B cell (primary cell): Measurements from ENCODE around the gene PDLIM4. TPM values are rescaled to one million over a fixed set of nuclear protein-coding genes. Genes with fewer than 3 reads are reported as not detected.
A peak's percentile ranks its signal among the peaks of the same experiment; 100 is the strongest.

ENCODE experiments used
- ATAC-seq: fragments of 200-7000 bp; cut with Tn5 transposase; one replicate; pipeline ENCODE4 v1.10.0; 2021; ENCODE audit warnings: low read depth, mild to moderate bottlenecking, moderate number of reproducible peaks, moderate library complexity
- CTCF ChIA-PET: fragments of 350-600 bp; sonication (Branson Sonifier 250); formaldehyde crosslinking; loops from one replicate; lab custom pipeline; 2021; ENCODE audit warnings: antibody characterized with exemption, inconsistent platforms; lab: Charles Lee
- POLR2A ChIA-PET: fragments of 350-600 bp; sonication (Branson Sonifier 250); formaldehyde crosslinking; loops from one replicate; lab custom pipeline; 2021; ENCODE audit warnings: antibody characterized with exemption; lab: Charles Lee
- DNase-seq: peaks from one replicate; pipeline ENCODE4 v3.0.0; 2013
- H2AFZ ChIP-seq: 2 replicates; pipeline ENCODE4 v1.6.1; 2012; ENCODE audit warnings: mild to moderate bottlenecking, low read depth, low read length; ENCODE audit not compliant: insufficient read depth, poor library complexity, severe bottlenecking
- H3K27ac ChIP-seq, 2 donors: 1 replicate in 1 of 2; 2 replicates in 1 of 2; pipeline ENCODE4 v1.5.1; 2012 to 2013; ENCODE audit warnings: low read length in 2 of 2, mild to moderate bottlenecking in 2 of 2, moderate library complexity in 1 of 2
- H3K27me3 ChIP-seq, 4 experiments: fragments of 200-600 bp in 1 of 4; sonication (generic) in 1 of 4; replicated peaks in 1 of 4; 1 replicate in 2 of 4; 2 replicates in 2 of 4; pipeline versions ENCODE4 v1.6.1 to v1.7.0; 2013 to 2016; ENCODE audit warnings: low read length in 3 of 4, mild to moderate bottlenecking in 2 of 4, mixed read lengths in 1 of 4, moderate library complexity in 1 of 4; ENCODE audit not compliant: insufficient read depth in 4 of 4, control insufficient read depth in 3 of 4; ENCODE audit errors: control extremely low read depth in 1 of 4
- H3K36me3 ChIP-seq, 2 experiments: replicated peaks in 1 of 2; 1 replicate in 1 of 2; 2 replicates in 1 of 2; pipeline versions ENCODE4 v1.6.1 to v1.7.1; 2013; ENCODE audit warnings: low read length in 1 of 2; ENCODE audit not compliant: insufficient read depth in 2 of 2, control insufficient read depth in 1 of 2; ENCODE audit errors: control extremely low read depth in 1 of 2, extremely low read depth in 1 of 2
- H3K4me1 ChIP-seq, 2 donors: fragments of 200-600 bp in 1 of 2; sonication (generic) in 1 of 2; 1 replicate in 1 of 2; 2 replicates in 1 of 2; pipeline versions ENCODE4 v1.5.1 to v1.6.1; 2013 to 2017; ENCODE audit warnings: low read length in 2 of 2; ENCODE audit not compliant: control insufficient read depth in 2 of 2, insufficient read depth in 2 of 2
- H3K4me2 ChIP-seq: replicated peaks from 2 replicates; pipeline ENCODE3; 2012; ENCODE audit warnings: mild to moderate bottlenecking, low read depth, low read length; ENCODE audit not compliant: poor library complexity, severe bottlenecking
- H3K4me3 ChIP-seq, 5 experiments: fragments of 200-600 bp in 1 of 5; sonication (generic) in 1 of 5; 1 replicate in 3 of 5; 2 replicates in 2 of 5; pipeline versions ENCODE4 v1.5.1 to v1.7.0; 2011 to 2016; ENCODE audit warnings: low read length in 4 of 5, mild to moderate bottlenecking in 4 of 5, low read depth in 2 of 5, control low read depth in 1 of 5, moderate library complexity in 1 of 5; ENCODE audit not compliant: insufficient read depth in 1 of 5; ENCODE audit errors: control extremely low read depth in 1 of 5, extremely low read depth in 1 of 5
- H3K79me2 ChIP-seq: fragments of 200-600 bp; sonication (generic); one replicate; pipeline ENCODE4 v1.6.0; 2016; ENCODE audit warnings: low read length; ENCODE audit not compliant: control insufficient read depth, insufficient read depth
- H3K9ac ChIP-seq: fragments of 200-600 bp; sonication (generic); 2 replicates; pipeline ENCODE4 v1.6.1; 2017; ENCODE audit warnings: mild to moderate bottlenecking, low read length, moderate library complexity
- H3K9me3 ChIP-seq, 3 donors: one replicate each; pipeline versions ENCODE4 v1.6.1 to v1.7.1; 2013; ENCODE audit warnings: low read length in 2 of 3; ENCODE audit not compliant: control insufficient read depth in 2 of 3, insufficient read depth in 1 of 3; ENCODE audit errors: control extremely low read depth in 1 of 3
- H4K20me1 ChIP-seq: 2 replicates; pipeline ENCODE4 v1.6.0; 2012; ENCODE audit warnings: mild to moderate bottlenecking, low read length; ENCODE audit not compliant: insufficient read depth, control insufficient read depth, poor library complexity, severe bottlenecking
- H3K27ac Mint-ChIP-seq: one replicate; pipeline ENCODE4 v1.8.0; 2021; ENCODE audit warnings: mixed read lengths
- H3K27me3 Mint-ChIP-seq: one replicate; pipeline ENCODE4 v1.8.0; 2021; ENCODE audit warnings: mixed read lengths
- H3K4me1 Mint-ChIP-seq: one replicate; pipeline ENCODE4 v1.8.0; 2021; ENCODE audit warnings: mixed read lengths
- H3K4me3 Mint-ChIP-seq: one replicate; pipeline ENCODE4 v1.8.0; 2021; ENCODE audit warnings: mixed read lengths
- H3K9me3 Mint-ChIP-seq: one replicate; pipeline ENCODE4 v1.8.0; 2022; ENCODE audit warnings: mixed read lengths; ENCODE audit not compliant: insufficient read depth
- CTCF ChIP-seq: fragments of 200-600 bp; IDR thresholded peaks from one replicate; pipeline ENCODE4 v1.8.0; 2022; ENCODE audit warnings: antibody characterized with exemption, mild to moderate bottlenecking
- EZH2 ChIP-seq: IDR thresholded peaks from 2 replicates; pipeline ENCODE4 v1.6.1; 2012; ENCODE audit warnings: borderline replicate concordance, low read depth, mild to moderate bottlenecking, moderate library complexity, low read length; ENCODE audit not compliant: insufficient read depth, poor library complexity, severe bottlenecking
- WGBS: methylation state at CpG from one replicate; pipeline ENCODE4 v1.1.5; 2013; ENCODE audit warnings: missing lambda C conversion rate; ENCODE audit not compliant: insufficient coverage; 5-methylcytosine and 5-hydroxymethylcytosine counted together
- intact Hi-C: fragments of 100-400 bp; cut with micrococcal nuclease; formaldehyde crosslinking; loops from one replicate; pipeline ENCODE4 v1.10.0; 2022
- polyA plus RNA-seq: library from polyadenylated mRNA; depleted of rRNA; stranded (reverse); fragments of >200 nt; gene quantifications from 2 replicates; pipeline ENCODE4 v1.2.3, GENCODE V29; 2012
- total RNA-seq, 2 donors: library from RNA; stranded (reverse); fragments of 120-200 nt in 1 of 2; gene quantifications; 1 replicate in 1 of 2; 2 replicates in 1 of 2; pipeline versions ENCODE4 v1.2.3 to v1.2.4, GENCODE V29; 2013 to 2022

Gene PDLIM4
- total and polyA plus RNA-seq, 2 donors (not counting 1 experiment from before 2014, with no cell fraction given), result not detected

- peak overlapping the region in 1 of 2 donors; percentile 28 for H3K27ac ChIP-seq
- Mint-ChIP-seq H3K4me3 (peak overlapping the region; percentile 92), H3K4me1 (peaks cover 21% of the 10 kb centered on the region), H3K27me3 (peaks cover 53% of the 10 kb centered on the region), H3K27ac (peak overlapping the region; percentile 41), H3K9me3 (no peaks in the 10 kb centered on the region)
- H3K79me2 ChIP-seq, result no peaks in the 10 kb centered on the region
- DNase-seq (peak; percentile 55), ATAC-seq (peak; percentile 34)
- no peak for TF ChIP-seq EZH2
- no peak for TF ChIP-seq CTCF
- H3K27me3 ChIP-seq, result peaks cover 0 to 42% (median 25%) of the 10 kb centered on the region in 4 experiments
- H3K4me3 ChIP-seq, result peak overlapping the region; percentile 22 to 69 (median 57)
- no peaks in the 10 kb centered on the region for H4K20me1 ChIP-seq
- peak overlapping the region; percentile 92 for H2AFZ ChIP-seq
- no peaks in the 10 kb centered on the region for H3K36me3 ChIP-seq
- POLR2A ChIA-PET, result interaction anchor here (1.2 kb wide), 1 partner anchor 76 kb away, joined by 3 read pairs; the partner anchor contains the start of gene SLC22A5
- peak overlapping the region; percentile 67 for H3K9ac ChIP-seq
- peaks cover 15 to 23% of the 10 kb centered on the region in 2 donors for H3K4me1 ChIP-seq
- WGBS, result 3% methylated on average over 47 of the region's 50 CpGs
- CTCF ChIA-PET, result interaction anchor here (1.2 to 2.2 kb wide), 5 partner anchors 21 to 76 kb away, joined by 3 to 13 read pairs (median 4); partner anchors contain the start of gene SLC22A5
- intact Hi-C loops, result loop anchor here (5.0 to 10.0 kb wide), 2 partner anchors 74 to 211 kb away; partner anchors contain the start of gene SLC22A5
- H3K9me3 ChIP-seq, result peaks cover 0 to 10% (median 0%) of the 10 kb centered on the region in 3 donors
- peak overlapping the region; percentile 87 for H3K4me2 ChIP-seq
Measured at GRCh38 chr5:132293066-132293991, 35.8 kb downstream of the PDLIM4 start.
